ENCODE measurements around the gene MPZ.
A peak's percentile ranks its signal among the peaks of the same experiment; 100 is the strongest.
"Not testable (repeated sequence)": the region's sequence is repeated elsewhere in the genome, so short reads cannot be mapped to it uniquely, and the experiment has no call there.

Gene MPZ

DNA sequence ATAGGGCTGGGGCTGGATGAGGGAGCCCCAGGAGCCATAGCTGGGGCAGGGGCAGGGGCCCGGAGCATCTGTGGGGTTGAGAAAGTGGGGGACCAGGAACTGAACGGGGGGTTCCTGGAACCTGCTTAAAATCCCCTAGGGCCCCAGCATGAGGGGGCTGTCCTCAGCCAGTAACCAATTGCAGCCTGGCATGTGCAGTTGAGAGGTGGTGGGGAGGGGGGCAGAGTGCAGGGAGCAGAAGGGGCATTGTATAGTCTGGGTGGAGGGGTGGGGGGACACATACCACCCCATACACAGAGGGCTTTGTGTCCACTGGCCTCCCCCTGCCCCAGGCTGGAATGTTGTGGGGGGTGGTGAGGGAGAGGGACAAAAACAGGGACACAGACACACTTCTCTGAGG is at the start of gene MPZ:
TSS of gene MPZ (minus strand) at position 101 of the 400 bp plus-strand sequence. CDS start at position 38, 63 bp downstream.
- DNase-seq (ENCODE audit: low read depth in 2 of 2), result no peak

DNA sequence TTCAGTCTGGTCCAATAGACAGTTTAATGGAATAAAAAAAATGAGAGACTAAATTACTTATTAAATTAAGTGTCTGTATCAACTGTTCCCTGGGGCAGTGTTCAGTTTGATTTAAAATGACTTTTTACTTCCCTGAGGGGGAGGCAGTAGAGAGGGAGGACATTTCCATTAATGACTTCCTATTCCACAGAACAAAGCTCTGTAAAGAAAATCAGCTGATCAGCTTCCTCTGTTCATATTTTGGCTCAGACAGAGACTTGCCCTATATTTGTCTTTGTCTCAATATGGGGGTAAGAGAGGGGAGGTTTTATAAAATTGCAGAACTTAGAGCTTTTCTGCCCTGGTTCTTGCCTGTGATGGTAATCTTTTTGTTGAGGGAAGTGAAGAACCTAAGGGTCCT is 49.5 kb upstream of the MPZ start:
- no peak for DNase-seq (ENCODE audit: low read depth in 2 of 2)

DNA sequence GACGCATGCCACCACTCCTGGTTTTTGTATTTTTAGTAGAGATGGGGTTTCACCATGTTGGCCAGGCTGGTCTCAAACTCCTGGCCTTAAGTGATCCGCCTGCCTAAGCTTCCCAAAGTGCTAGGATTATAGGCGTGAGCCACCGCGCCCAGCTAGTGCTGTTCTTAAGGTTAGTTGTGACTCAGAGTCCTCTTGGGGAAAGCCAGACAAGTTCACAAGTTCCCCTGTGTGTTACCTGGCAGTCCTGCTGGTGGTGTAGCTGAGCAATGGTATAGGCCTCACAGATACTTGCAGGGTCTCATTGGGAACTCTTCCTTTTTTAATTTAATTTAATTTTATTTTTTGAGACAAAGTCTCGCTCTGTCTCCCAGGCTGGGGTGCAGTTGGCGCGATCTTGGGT is 47.3 kb upstream of the MPZ start:
- DNase-seq (ENCODE audit: low read depth in 2 of 2), result no peak

DNA sequence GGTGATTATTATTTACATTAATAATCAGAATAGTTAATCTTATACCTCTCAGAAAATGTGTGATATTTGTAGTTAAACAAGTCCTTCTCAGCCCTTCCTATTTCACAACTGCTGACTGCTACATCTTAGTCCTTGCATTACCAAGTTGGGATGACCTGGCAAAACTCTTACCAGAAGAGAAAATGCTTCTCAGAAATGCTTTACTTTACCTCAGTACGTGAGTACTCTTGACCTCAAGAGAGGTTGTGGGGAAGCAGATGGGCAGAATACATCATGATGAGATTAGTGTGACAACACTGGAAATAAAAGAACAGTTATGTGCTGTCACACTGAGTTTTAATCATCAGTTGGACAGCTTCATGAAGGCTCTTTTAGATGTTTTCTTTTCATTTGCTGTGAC is 41.7 kb upstream of the MPZ start:
- DNase-seq (ENCODE audit: low read depth in 2 of 2), result no peak

DNA sequence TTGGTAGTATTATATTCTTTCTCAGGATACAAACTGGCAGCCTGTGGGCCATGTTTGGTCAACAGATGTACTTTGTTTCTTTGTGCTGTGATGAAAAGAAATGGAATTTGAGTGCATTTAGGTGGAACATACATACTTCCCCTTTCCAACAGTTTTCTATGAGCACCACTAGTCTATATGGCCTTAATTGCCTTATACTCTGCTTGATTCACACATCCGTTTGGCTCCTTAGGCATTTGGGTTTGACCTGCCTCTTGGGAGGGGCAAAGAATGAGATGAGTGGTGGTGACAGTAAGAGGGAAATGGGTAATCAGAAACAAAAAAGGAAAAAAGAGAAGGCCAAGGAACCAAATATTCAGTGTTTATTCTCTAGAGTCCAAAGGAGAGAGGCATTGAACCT is 40.9 kb upstream of the MPZ start:
- DNase-seq (ENCODE audit: low read depth in 2 of 2), result no peak

DNA sequence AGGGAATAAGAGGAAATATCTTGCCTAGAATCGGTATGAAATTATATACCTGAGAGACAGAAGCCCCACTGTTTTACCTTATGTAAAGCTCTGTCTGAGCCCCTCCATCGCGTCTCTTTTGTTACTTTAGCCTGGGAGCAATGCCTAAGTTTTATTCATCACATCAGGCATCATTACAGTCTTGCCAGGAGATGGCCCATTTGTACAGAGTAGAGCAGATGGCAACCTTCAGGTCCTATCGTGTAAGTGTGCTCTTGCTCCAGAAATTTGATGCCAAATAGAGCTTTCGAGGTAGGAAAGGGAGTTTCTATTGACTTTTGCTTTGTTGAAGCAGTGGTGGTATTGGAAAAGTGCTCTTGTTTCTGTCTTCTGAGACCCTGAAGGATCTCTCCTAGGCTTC is 33.1 kb upstream of the MPZ start:
- no peak for DNase-seq (ENCODE audit: low read depth in 2 of 2)

DNA sequence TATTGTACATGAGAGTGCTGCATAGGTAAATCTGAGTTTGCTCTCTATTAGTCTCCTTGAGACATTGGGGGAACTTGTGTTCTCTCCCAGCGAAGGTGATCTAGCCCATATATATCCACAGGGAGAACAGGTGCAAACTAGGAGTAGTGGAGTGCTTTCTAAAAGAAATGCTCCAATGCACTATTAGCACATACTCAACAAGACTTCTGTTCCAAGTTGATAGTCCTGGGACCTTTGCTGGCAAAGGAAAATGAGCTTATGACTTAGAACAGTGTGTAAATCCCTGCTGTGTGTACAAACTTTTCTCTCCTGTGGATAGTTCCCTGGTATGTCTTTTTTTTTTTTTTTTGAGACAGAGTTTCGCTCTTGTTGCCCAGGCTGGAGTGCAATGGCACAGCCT is 32.4 kb upstream of the MPZ start:
- DNase-seq (ENCODE audit: low read depth in 2 of 2), result no peak

DNA sequence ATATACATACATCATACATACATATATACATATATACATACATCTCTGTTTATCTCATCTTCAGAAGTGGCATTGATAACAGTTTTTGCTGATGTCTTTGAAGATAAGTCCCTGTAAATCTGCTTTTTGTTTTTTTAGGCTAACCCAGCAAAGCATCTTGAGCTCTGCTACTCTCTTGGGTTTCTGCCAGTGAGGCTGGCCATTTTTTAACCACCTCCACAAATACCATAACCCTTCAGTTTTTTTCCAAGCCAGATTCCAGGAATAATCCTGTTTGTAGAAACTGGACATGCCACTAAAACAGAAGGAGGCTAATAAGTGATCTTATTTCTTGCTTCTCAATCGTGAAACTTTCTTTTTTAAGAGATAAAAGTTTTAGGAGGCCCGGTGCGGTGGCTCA is 26.0 kb upstream of the MPZ start:
- DNase-seq (ENCODE audit: low read depth in 2 of 2), result no peak

DNA sequence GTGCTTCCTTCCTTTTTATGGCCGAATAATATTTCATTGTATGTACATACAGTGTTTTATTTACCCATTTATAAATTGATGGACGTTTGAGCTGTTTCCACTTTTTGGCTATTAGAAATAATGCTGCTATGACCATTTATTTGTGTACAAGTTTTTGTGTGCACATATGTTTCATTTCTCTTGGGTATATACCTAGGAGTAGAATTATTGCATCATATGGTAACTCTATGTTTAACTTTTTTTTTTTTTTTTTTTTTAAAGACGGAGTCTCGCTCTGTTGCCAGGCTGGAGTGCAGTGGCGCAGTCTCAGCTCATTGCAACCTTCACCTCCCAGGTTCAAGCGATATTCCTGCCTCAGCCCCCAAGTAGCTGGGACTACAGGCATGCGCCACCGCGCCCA is 23.4 kb upstream of the MPZ start:
- DNase-seq (ENCODE audit: low read depth in 2 of 2), result no peak

DNA sequence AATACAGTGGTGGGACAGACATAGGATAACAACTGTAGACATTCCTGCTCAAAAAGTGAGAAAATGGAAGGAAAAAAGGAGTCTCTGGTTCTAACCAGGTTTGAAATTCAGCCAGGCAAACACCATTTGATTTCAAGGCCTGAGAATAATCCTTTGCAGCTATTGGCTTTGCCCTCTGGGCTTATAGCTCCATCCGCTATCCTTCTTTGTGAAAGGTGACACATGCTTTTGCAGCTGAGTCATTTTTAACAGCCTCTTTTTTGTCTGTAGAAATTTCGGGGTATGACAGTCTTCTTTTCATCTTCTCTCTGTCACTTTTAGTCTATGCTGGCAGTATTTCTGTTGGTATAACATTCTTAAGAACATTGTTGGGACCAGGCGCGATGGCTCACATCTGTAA is 20.6 kb upstream of the MPZ start:
- no peak for DNase-seq (ENCODE audit: low read depth in 2 of 2)

DNA sequence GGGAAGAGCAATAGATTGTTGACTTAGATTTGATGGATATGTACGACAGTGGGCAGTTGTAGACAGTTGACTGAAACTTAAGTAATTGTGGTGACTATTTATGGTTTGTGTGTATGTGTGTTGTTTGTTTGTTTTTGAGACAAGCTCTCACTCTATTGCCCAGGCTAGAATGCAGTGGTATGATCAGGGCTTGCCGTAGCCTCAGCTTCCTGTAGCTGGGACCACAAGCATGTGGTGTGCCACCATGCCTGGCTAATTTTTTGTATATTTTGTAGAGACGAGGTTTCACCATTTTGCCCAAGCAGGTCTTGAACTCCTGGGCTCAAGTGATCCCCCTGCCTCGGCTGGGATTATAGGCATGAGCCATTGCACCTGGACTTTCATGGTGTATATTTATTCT is 14.3 kb upstream of the MPZ start:
- DNase-seq (ENCODE audit: low read depth in 2 of 2), result no peak

DNA sequence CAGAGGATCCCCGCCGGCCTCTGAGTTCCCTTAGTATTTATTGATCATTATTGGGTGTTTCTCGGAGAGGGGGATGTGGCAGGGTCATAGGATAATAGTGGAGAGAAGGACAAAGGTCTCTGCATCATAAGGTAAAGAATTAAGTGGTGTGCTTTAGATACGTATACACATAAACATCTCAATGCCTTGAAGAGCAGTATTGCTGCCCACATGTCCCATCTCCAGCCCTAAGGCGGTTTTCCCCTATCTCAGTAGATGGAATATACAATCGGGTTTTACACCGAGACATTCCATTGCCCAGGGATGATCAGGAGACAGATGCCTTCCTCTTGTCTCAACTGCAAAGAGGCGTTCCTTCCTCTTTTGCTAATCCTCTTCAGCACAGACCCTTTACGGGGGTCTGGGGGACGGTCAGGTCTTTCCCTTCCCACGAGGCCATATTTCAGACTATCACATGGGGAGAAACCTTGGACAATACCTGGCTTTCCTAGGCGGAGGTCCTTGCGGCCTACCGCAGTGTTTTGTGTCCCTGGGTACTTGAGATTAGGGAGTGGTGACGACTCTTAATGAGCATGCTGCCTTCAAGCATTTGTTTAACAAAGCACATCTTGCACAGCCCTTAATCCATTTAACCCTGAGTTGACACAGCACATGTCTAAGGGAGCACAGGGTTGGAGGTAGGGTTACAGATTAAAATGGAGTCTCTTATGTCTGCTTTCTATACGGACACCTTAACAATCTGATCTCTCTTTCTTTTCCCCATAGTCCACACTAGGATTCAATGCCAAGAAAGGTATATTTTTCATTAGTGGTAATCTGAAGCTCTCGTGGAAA is 6.3 kb upstream of the MPZ start:
- DNase-seq (ENCODE audit: low read depth in 2 of 2), result not testable (repeated sequence)

DNA sequence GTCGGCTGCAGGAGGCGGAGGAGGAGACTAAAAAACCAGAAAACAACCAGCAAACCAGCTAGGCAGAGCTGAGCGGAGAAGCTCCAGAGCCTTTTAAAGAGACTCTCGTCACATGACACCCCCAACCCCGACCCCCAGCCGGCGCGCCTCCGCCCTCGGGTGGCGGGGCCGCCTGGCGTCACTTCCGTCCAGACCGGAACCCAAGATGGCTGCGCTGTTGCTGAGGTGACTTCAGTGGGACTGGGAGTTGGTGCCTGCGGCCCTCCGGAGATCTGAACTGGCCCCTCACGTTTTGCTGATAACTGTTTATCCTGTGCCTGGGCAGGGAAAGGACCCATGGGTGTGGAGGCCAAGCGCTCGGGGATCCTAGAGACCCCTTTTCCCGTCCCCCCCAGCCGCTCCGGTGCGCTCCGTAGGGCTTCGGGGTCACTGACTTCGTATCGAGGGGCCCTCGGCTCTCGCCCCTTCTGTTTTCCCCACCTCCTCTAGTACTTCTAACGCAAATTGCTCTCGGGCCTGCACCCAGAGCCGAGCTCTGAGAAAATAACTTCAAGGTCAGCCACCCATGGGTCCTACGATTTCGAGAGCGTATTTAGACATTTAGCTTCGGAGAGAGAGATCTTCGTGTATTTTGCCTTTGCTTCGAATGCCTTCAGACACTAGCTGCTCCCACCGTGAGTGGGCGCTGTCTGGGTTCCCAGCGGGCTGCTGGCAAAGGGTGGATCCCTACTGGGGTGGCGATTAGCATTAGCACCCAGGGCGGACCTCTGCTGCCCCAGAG is 4.6 kb upstream of the MPZ start, which contains the start of gene SDHC:
TSS of gene SDHC (plus strand) at position 181 of the 781 bp plus-strand sequence. CDS start at position 206, 25 bp downstream.
- DNase-seq (ENCODE audit: low read depth in 2 of 2), result peak; percentile 82 to 84

DNA sequence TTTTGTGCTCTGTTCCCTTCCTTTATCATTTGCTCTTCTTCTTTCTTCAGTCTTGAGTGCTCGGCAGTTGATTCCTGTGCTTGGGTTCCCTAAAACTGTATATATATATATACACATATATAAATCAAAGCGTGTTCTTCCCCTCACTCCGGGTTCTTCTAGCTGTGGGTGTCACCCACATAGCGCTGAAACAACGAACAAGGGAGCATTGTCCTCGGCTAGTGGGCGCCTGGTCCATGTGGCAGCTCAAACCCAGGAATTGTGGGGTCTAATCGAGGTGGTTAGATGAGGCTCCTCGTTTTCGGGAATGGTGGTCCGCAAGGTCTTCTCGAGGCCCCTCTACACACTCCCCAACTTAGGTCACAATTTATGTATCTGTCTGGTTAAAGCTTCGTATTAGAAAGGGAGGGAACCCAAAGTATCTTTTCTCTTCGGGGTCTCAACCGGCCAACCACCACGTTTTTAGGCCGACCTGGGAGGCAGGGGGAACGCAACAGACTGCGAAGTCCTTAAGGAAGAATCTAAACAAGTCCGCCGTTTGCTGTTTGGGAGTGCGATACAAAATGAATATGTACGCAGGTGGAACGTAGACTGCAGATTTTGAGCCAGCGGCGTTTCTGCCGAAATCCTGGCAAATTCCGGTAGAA is 3.9 kb upstream of the MPZ start:
- DNase-seq (ENCODE audit: low read depth in 2 of 2), result no peak

DNA sequence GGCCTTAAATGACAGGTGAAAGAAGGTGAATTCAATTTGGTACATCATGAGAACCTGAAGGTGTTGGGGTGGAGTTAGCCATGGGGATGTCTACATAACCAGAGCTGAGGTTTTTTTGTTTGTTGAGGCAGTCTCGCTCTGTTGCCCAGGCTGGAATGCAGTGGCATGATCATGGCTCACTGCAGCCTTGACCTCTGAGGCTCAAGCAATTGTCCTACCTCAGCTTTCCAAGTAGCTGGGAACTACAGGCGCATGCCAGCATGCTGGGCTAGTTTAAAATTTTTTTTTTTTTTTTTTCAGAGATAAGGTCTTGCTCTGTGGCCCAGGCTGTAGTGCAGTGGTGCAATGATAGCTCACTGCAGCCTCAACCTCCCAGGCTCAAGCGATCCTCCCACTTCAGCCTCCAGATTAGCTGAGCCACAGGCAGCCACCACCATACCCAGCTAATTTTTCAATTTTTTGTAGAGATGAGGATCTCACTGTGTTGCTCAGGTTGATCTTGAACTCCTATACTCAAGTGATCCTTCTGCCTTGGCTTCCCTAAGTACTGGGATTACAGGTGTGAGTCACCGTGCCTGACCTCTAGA is 1.9 kb upstream of the MPZ start:
- no peak for DNase-seq (ENCODE audit: low read depth in 2 of 2)

DNA sequence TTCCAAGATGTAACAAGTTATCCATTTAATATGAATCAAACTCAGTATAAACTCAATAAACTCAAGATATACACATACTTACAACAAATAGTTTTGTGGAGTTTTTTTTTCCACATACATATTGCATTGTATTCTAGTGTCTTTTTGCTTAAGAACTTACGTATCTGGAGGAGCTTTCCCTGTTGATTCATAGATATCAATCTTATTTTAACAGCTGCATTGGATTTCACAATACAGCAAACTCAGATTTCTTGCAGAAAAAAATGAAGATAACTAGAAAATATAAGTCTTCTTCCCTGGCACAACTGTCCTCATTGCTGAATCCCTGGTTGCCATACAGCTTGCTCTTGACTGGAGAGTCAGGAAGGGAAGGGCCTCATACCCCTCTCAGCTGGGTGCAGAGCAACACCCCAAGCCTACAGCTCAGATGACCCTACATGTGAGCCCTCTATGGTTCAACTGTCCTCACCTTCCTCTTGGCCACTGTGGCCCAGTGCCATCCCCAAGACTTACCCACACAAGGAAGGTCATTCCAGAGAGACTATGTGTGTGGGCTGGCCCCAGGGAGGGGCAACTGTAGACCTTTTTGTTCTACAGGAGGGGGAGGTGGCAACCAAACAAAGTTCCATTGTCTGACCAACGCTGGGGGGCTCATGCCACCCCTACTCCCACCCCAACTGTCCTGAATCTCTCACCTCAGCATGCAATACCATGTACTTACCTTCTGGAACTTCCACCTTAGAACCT is 1.7 kb downstream of the MPZ start:
- DNase-seq (ENCODE audit: low read depth in 2 of 2), result no peak

DNA sequence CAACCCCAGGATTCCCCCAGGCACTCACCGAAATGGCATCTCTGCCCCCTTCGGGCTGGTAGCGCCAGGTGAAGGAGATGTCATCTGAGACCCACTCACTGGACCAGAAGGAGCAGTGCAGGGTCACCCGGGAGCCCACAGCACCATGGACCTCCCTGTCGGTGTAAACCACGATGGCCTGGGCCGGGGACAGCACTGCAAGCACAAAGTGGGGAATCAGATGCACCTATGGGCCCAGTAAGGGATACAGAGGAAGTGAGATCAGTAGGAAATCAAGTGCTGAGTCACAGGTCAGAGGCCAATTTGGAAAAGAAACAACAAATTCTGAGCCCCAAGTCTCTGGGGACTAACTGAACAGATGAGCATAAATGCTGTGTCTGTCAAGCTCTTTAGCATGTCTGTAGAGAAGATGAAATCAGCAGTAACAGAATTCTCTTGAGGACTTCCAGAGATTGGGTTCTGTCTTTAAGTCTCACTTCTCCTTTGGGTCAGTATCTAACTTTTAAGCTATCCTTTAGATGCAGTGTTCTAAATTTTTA is 2.5 kb downstream of the MPZ start:
- no peak for DNase-seq (ENCODE audit: low read depth in 2 of 2)

DNA sequence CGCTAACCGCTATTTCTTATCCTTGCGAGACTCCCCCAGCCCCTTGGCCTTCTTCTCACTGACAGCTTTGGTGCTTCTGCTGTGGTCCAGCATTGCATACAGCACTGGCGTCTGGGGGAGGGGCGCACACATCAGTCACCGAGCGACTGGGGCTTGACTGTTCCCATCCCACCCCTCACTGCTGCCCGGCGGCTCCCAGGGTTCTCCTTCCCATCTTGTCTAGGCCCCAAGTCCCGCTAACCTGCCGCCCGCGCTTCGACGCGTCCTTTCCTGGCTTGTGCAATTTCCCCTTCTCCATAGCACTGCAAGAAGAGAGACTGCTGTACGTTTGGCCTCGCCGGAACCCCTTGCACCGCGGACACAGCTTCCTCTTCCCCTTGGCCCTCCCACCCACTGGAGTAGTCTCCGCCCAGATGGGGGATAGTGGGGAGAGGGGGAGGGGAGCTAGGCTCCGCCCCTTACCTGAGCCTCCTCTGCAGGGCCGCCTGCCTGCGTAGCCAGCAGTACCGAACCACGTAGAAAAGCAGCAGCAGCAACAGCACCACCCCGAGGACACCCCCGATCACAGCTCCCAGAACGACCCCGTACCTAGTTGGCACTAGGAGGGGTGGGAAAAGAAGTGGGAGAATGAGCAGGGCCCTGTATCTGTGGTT is 3.8 kb downstream of the MPZ start:
- peak; percentile 64 to 76 for DNase-seq (ENCODE audit: low read depth in 2 of 2)

DNA sequence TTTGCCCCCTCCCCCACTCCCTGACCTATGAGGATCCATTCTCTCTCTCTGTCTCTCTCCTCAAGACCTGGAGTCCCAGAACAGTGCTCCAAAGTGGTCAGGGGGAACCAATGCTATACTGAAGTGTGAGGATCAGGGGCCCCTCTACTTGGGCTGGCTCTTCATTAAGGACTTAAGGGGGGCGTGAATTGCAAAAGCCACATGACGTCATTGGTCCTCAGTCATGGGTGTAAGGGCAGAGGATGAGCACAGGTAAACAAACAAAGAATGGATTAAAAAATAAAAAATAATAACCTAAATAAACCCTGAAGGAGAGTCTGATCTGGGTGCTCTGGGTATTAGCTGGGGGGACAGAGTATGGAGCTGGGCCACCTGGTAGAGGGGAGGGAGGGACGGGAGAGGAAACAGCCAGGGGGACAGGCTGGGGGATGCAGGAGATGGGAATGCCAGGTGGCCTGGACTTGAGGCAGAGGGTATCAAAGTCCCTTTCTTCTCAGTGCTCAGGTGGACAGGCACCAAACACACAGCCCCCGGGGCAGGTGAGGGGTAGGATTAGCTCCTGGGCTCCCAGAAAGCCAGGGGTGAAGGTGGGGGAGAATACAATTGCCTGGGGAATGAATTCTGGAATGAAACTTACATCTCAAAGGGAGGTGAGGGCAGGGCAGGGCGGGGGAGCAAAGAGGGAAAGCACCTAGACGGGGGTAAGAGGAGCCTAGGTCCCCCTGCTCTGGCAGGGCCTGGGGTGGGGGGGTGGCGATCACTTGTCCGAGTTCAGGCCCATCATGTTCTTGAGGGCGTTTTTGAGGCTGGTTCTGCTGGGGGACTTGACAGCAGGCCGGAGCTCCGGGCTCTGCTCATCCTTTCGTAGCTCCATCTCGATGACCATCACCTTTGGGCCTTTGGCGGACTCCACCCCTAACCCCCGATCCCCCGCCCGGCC is 4.6 kb downstream of the MPZ start:
- no peak for DNase-seq (ENCODE audit: low read depth in 2 of 2)

DNA sequence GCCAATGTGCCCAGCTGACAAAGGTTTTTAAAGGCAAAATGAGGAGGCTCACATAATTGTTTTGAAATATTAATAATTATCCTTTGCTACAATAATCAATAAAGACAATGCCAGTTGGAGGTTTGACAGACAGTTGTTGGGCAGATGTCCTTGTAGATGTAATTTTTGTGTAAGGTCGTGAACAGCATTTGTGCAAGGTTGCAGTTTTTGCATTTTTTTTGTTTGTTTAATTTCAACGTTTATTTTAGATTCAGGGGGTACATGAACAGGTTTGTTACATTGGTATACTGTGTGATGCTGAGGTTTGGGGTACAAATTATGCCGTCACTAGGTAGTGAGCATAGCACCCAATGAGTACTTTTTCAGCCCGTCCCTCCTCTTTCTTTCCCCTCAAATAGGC is 9.3 kb downstream of the MPZ start:
- no peak for DNase-seq (ENCODE audit: low read depth in 2 of 2)
